Hepatocyte (in vitro differentiated cells): ENCODE measurements around the gene LHX6.

Experiments used
- CTCF ChIP-seq: fragments of 200-600 bp; sonication (generic); IDR thresholded peaks from 2 replicates; pipeline ENCODE4 v1.5.1; 2016; ENCODE audit warnings: antibody characterized with exemption, mild to moderate bottlenecking; ENCODE audit not compliant: poor library complexity
- EZH2 ChIP-seq: fragments of 200-600 bp; sonication (generic); IDR thresholded peaks from 2 replicates; pipeline ENCODE4 v1.6.1; 2016; ENCODE audit warnings: antibody characterized with exemption, mild to moderate bottlenecking, borderline replicate concordance
- EZH2phosphoT487 ChIP-seq: fragments of 200-600 bp; sonication (generic); IDR thresholded peaks from one replicate; pipeline ENCODE4 v1.6.1; 2018; ENCODE audit warnings: antibody characterized with exemption, mild to moderate bottlenecking, low read depth, moderate library complexity; ENCODE audit not compliant: unreplicated experiment, severe bottlenecking

GRCh38 chr9:122190597-122191381 lies 38.0 kb downstream of the LHX6 start:
- TF ChIP-seq EZH2phosphoT487 (no peak), CTCF (no peak), EZH2 (no peak)
